H1 (cell line): Measurements from ENCODE around the gene LHFPL6. TPM values are rescaled to one million over a fixed set of nuclear protein-coding genes. Genes with fewer than 3 reads are reported as not detected.

Source experiments
- CTCF ChIA-PET: fragments of 300-600 bp; sonication (Branson Sonifier 250); formaldehyde crosslinking; loops from one replicate; lab custom pipeline; 2021; ENCODE audit not compliant: partially characterized antibody; lab: Charles Lee
- POLR2A ChIA-PET: fragments of 300-600 bp; sonication (Branson Sonifier 250); formaldehyde crosslinking; loops from one replicate; lab custom pipeline; 2021; ENCODE audit warnings: inconsistent platforms; ENCODE audit not compliant: partially characterized antibody; lab: Charles Lee
- DNase-seq, 2 experiments: peaks; one replicate each; pipeline versions ENCODE4 v3.0.0 to v3.0.0-alpha.2; 2010 to 2022; ENCODE audit warnings: low spot score in 2 of 2, low read depth in 1 of 2, mixed read lengths in 1 of 2
- FAIRE-seq: peaks from 2 replicates; lab custom pipeline; 2011; peaks lifted over from hg19 to GRCh38; lab: Jason Lieb, UNC
- H2AFZ ChIP-seq: 2 replicates; pipeline ENCODE4 v1.8.1; 2012; ENCODE audit warnings: low read length, inconsistent platforms
- H2AK5ac ChIP-seq: 2 replicates; pipeline ENCODE4 v1.6.1; 2013; ENCODE audit warnings: low read depth, low read length
- H2BK120ac ChIP-seq: replicated peaks from 2 replicates; pipeline ENCODE3; 2013; ENCODE audit warnings: low read depth, low read length, inconsistent platforms
- H2BK12ac ChIP-seq: 2 replicates; pipeline ENCODE4 v1.6.1; 2013; ENCODE audit warnings: low read depth, low read length
- H2BK15ac ChIP-seq: 2 replicates; pipeline ENCODE4 v1.6.1; 2013; ENCODE audit warnings: low read length
- H2BK20ac ChIP-seq: 2 replicates; pipeline ENCODE4 v1.6.1; 2013; ENCODE audit warnings: low read length
- H2BK5ac ChIP-seq: 2 replicates; pipeline ENCODE4 v1.6.1; 2013; ENCODE audit warnings: low read depth, low read length
- H3K14ac ChIP-seq: 2 replicates; pipeline ENCODE4 v1.6.1; 2013; ENCODE audit warnings: inconsistent platforms; ENCODE audit not compliant: insufficient read length
- H3K18ac ChIP-seq: 2 replicates; pipeline ENCODE4 v1.6.1; 2013; ENCODE audit warnings: low read length; ENCODE audit errors: extremely low read depth
- H3K23ac ChIP-seq: 2 replicates; pipeline ENCODE4 v1.6.1; 2013; ENCODE audit warnings: inconsistent platforms; ENCODE audit not compliant: insufficient read length
- H3K23me2 ChIP-seq: 2 replicates; pipeline ENCODE4 v1.6.1; 2013; ENCODE audit warnings: low read depth, low read length
- H3K27ac ChIP-seq: 2 replicates; pipeline ENCODE4 v1.6.1; 2011; ENCODE audit warnings: low read depth, low read length, inconsistent platforms
- H3K27me3 ChIP-seq, 4 experiments: replicated peaks in 1 of 4; 1 replicate in 1 of 4; 2 replicates in 3 of 4; pipeline versions ENCODE4 v1.6.1 to v1.8.1; 2011 to 2013; ENCODE audit warnings: low read length in 3 of 4, mild to moderate bottlenecking in 3 of 4, inconsistent platforms in 2 of 4, mixed read lengths in 2 of 4, moderate library complexity in 1 of 4; ENCODE audit not compliant: control insufficient read depth in 3 of 4, insufficient read depth in 3 of 4; ENCODE audit errors: extremely low read depth in 1 of 4
- H3K36me3 ChIP-seq, 4 experiments: 2 replicates each; pipeline versions ENCODE4 v1.6.1 to v1.8.1; 2011 to 2013; ENCODE audit warnings: mild to moderate bottlenecking in 4 of 4, low read length in 3 of 4, moderate library complexity in 2 of 4, control low read depth in 1 of 4, inconsistent platforms in 1 of 4; ENCODE audit not compliant: insufficient read depth in 4 of 4, control insufficient read depth in 2 of 4
- H3K4ac ChIP-seq: replicated peaks from 2 replicates; pipeline ENCODE3; 2013; ENCODE audit warnings: low read length, low read depth, mixed read lengths, inconsistent platforms; ENCODE audit not compliant: insufficient read length
- H3K4me1 ChIP-seq, 4 experiments: replicated peaks in 1 of 4; 1 replicate in 1 of 4; 2 replicates in 3 of 4; pipeline versions ENCODE4 v1.6.1 to v1.8.1; 2011 to 2013; ENCODE audit warnings: low read length in 3 of 4, inconsistent platforms in 2 of 4, mixed read lengths in 1 of 4; ENCODE audit not compliant: insufficient read depth in 4 of 4, control insufficient read depth in 3 of 4
- H3K4me2 ChIP-seq, 2 experiments: 2 replicates each; pipeline versions ENCODE4 v1.6.1 to v1.8.1; 2011 to 2013; ENCODE audit warnings: low read depth in 2 of 2, low read length in 2 of 2, control low read depth in 1 of 2, inconsistent platforms in 1 of 2, mild to moderate bottlenecking in 1 of 2; ENCODE audit not compliant: insufficient read depth in 1 of 2
- H3K4me3 ChIP-seq, 4 experiments: fragments of 200-600, 300-600 bp in 1 of 4; sonication (generic), shearing (Covaris generic), sonication (Bioruptor Twin) in 1 of 4; 2 replicates each; pipeline versions ENCODE4 v1.5.1 to v1.8.1; 2011 to 2016; ENCODE audit warnings: low read length in 4 of 4, low read depth in 3 of 4, control low read depth in 2 of 4, inconsistent platforms in 2 of 4, mild to moderate bottlenecking in 2 of 4, mixed read lengths in 1 of 4, moderate library complexity in 1 of 4; ENCODE audit not compliant: insufficient read depth in 2 of 4; ENCODE audit errors: extremely low read depth in 1 of 4
- H3K56ac ChIP-seq: replicated peaks from 2 replicates; pipeline ENCODE3; 2013; ENCODE audit warnings: low read depth, mild to moderate bottlenecking, mixed read lengths, low read length, inconsistent platforms; ENCODE audit not compliant: insufficient read length
- H3K79me1 ChIP-seq: 2 replicates; pipeline ENCODE4 v1.6.1; 2013; ENCODE audit warnings: low read depth, low read length, control low read depth
- H3K79me2 ChIP-seq, 2 experiments: 2 replicates each; pipeline versions ENCODE4 v1.6.1 to v1.8.1; 2012 to 2013; ENCODE audit warnings: low read length in 2 of 2, mild to moderate bottlenecking in 2 of 2, inconsistent platforms in 1 of 2; ENCODE audit not compliant: insufficient read depth in 2 of 2, control insufficient read depth in 1 of 2
- H3K9ac ChIP-seq, 4 experiments: replicated peaks in 1 of 4; 1 replicate in 1 of 4; 2 replicates in 3 of 4; pipeline versions ENCODE4 v1.6.1 to v1.8.1; 2011 to 2013; ENCODE audit warnings: low read depth in 3 of 4, low read length in 3 of 4, control low read depth in 2 of 4, mild to moderate bottlenecking in 2 of 4, moderate library complexity in 2 of 4, inconsistent platforms in 1 of 4; ENCODE audit errors: extremely low read depth in 1 of 4
- H3K9me3 ChIP-seq, 2 experiments: 2 replicates each; pipeline versions ENCODE4 v1.6.1 to v1.8.1; 2012 to 2013; ENCODE audit warnings: mild to moderate bottlenecking in 2 of 2, moderate library complexity in 2 of 2, control low read depth in 1 of 2, inconsistent platforms in 1 of 2, low read depth in 1 of 2, low read length in 1 of 2, mixed read lengths in 1 of 2; ENCODE audit not compliant: insufficient read depth in 2 of 2
- H4K20me1 ChIP-seq, 2 experiments: replicated peaks in 1 of 2; 2 replicates each; pipeline versions ENCODE3 to v1.8.1; 2011 to 2013; ENCODE audit warnings: inconsistent platforms in 2 of 2, low read length in 2 of 2, mild to moderate bottlenecking in 1 of 2; ENCODE audit not compliant: insufficient read depth in 2 of 2, control insufficient read depth in 1 of 2
- H4K5ac ChIP-seq: 2 replicates; pipeline ENCODE4 v1.6.1; 2013; ENCODE audit warnings: low read length, low read depth, mixed read lengths, inconsistent platforms; ENCODE audit not compliant: insufficient read length
- H4K8ac ChIP-seq: 2 replicates; pipeline ENCODE4 v1.8.0; 2013; ENCODE audit warnings: mild to moderate bottlenecking, moderate library complexity, low read length, inconsistent platforms; ENCODE audit not compliant: insufficient read depth; ENCODE audit errors: extremely low read depth
- H4K91ac ChIP-seq: replicated peaks from 2 replicates; pipeline ENCODE3; 2013; ENCODE audit warnings: low read length, mixed read lengths, inconsistent platforms; ENCODE audit not compliant: insufficient read length
- CEBPB ChIP-seq: IDR thresholded peaks from 2 replicates; pipeline ENCODE4 v1.6.1; 2012; ENCODE audit warnings: low read depth, low read length
- GTF2F1 ChIP-seq: IDR thresholded peaks from 2 replicates; pipeline ENCODE4 v1.6.1; 2012; ENCODE audit warnings: low read depth, low read length, improper control_type of control experiment, borderline replicate concordance
- JUND ChIP-seq: IDR thresholded peaks from 2 replicates; pipeline ENCODE4 v1.6.1; 2011; ENCODE audit warnings: mild to moderate bottlenecking, improper control_type of control experiment, low read length
- SP1 ChIP-seq: IDR thresholded peaks from 2 replicates; pipeline ENCODE4 v1.6.1; 2011; ENCODE audit warnings: low read depth, low read length
- SP4 ChIP-seq: IDR thresholded peaks from 2 replicates; pipeline ENCODE4 v1.6.1; 2012; ENCODE audit warnings: low read length, inconsistent platforms
- WGBS, 2 experiments: shearing (Covaris generic) in 1 of 2; methylation state at CpG; one replicate each; pipeline versions ENCODE4 v1.1.6 to v1.1.7; 2013 to 2015; ENCODE audit warnings: low lambda C conversion rate in 2 of 2, mixed read lengths in 2 of 2, inconsistent platforms in 1 of 2, low coverage in 1 of 2, missing lambda C conversion rate in 1 of 2; ENCODE audit not compliant: insufficient replicate concordance in 2 of 2, insufficient coverage in 1 of 2, insufficient read length in 1 of 2; ENCODE audit errors: extremely low coverage in 1 of 2, missing lambda C conversion rate in 1 of 2; 5-methylcytosine and 5-hydroxymethylcytosine counted together
- polyA plus RNA-seq, 7 experiments: library from polyadenylated mRNA; depleted of rRNA in 3 of 7; stranded (reverse) in 5 of 7; unstranded in 2 of 7; fragments of >200 nt in 5 of 7; fragments of 200-250 nt in 2 of 7; gene quantifications; 1 replicate in 5 of 7; 2 replicates in 1 of 7; 4 replicates in 1 of 7; pipeline versions ENCODE4 v1.2.1 to v1.2.3, GENCODE V29; 2011 to 2013; ENCODE audit warnings: missing spikeins in 2 of 7, mixed read lengths in 2 of 7
- total RNA-seq: library from RNA; stranded (reverse); fragmentation: NEBNext Ultra II Directional; extraction: Animal tissue kit (Norgen Biotek cat#: 25700); gene quantifications from 2 replicates; pipeline ENCODE4 v1.2.1, GENCODE V29; 2021

LHFPL6 gene
- total and polyA plus RNA-seq, 2 of the 8 experiments (the other 6 are each of a cell fraction or from before 2014, with no cell fraction given), result 7.6 to 17.0 TPM

- no peak overlapping the region for H3K9ac ChIP-seq
- no peak overlapping the region for H3K4me3 ChIP-seq
- ChIA-PET CTCF (interaction anchor here (0.9 to 1.8 kb wide), 6 partner anchors 32 to 279 kb away, joined by 3 to 5 read pairs (median 4); no protein-coding TSS in a partner anchor), POLR2A (no interaction called here)
- no peak overlapping the region for H3K56ac ChIP-seq
- no peaks in the 10 kb centered on the region for H3K9me3 ChIP-seq
- whole genome bisulfite sequencing, 2 experiments, result 92% methylated on average over 1 of the region's 1 CpG; no CpG with 5 or more reads in 1 of the 2 experiments
- peaks cover 0 to 4% of the 10 kb centered on the region in 2 experiments for H4K20me1 ChIP-seq
- H2BK5ac ChIP-seq, result no peak overlapping the region
- peaks cover 0 to 8% (median 0%) of the 10 kb centered on the region in 4 experiments; a peak in 2 of 7 replicates for H3K4me1 ChIP-seq
- H3K4ac ChIP-seq, result no peak overlapping the region
- H3K27ac ChIP-seq, result no peak overlapping the region
- no peak overlapping the region for H2BK15ac ChIP-seq
- H4K91ac ChIP-seq, result no peak overlapping the region
- H2BK12ac ChIP-seq, result no peak overlapping the region
- no peak overlapping the region for H2AK5ac ChIP-seq
- no peak overlapping the region for H3K4me2 ChIP-seq
- no peak overlapping the region for H3K18ac ChIP-seq
- DNase-seq, result no peak
- H3K79me1 ChIP-seq, result no peaks in the 10 kb centered on the region
- H3K79me2 ChIP-seq, result no peaks in the 10 kb centered on the region
- no peaks in the 10 kb centered on the region for H3K27me3 ChIP-seq
- H2BK20ac ChIP-seq, result no peak overlapping the region
- no peak overlapping the region for H4K8ac ChIP-seq
- no peak overlapping the region for H4K5ac ChIP-seq
- no peak overlapping the region for H3K23ac ChIP-seq
- no peak overlapping the region for H2AFZ ChIP-seq
- no peak for FAIRE-seq
- H3K23me2 ChIP-seq, result 0 out of 2 replicates have a peak, but pooled peaks cover 2% of the 10 kb centered on the region
- no peak overlapping the region for H3K14ac ChIP-seq
- H2BK120ac ChIP-seq, result no peak overlapping the region
- H3K36me3 ChIP-seq, result no peaks in the 10 kb centered on the region
- TF ChIP-seq JUND (no peak), SP4 (no peak), SP1 (no peak), GTF2F1 (no peak), CEBPB (no peak)
These were observed 281.4 kb downstream of the LHFPL6 start for GRCh38 chr13:39321574-39321973.
